ENCODE results near the gene VWA8. TPM values are rescaled to one million over a fixed set of nuclear protein-coding genes. Genes with fewer than 3 reads are reported as not detected.
"Not testable (repeated sequence)": the region's sequence is repeated elsewhere in the genome, so short reads cannot be mapped to it uniquely, and the experiment has no call there.

VWA8 gene
- total RNA-seq, 1 donor: 10.8 TPM

DNA sequence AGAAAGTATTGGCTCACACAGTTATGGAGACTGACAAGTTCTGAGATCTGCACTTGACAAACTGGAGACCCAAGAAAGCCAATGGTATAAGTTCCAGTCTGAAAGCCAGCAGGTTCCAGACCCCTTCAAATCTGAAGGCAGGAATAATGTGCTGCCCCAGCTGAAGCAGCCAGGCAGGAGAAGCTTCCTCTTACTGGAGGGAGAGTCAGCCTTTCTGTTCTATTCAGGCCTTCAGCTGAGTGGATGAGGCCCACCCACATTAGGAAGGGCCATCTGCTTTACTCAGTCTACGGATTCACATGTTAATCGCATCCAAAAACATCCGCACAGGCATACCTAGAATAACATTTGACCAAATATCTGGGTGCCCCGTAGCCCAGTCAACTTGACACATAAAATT lies 8.2 kb upstream of the VWA8 start:
- DNase-seq (ENCODE audit: low read depth in 2 of 3, low spot score in 2 of 3): no peak

DNA sequence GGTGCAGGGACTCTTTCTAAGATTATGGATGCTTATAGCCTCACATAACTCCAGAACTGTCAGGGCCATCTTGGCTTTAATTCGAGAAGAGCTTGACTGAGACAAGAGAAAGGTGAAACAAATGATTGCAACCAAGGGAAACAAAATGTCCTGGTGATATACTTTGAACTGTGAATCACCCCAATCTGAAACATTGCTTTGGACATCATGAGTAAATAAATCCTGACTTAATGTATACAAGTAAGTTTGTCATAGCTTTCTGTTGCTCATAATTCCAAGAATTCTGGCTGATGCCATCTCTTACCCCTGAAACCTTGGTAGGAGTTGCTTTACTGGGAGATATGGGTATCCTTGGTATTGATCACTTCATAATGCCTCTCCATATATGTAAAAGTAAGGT lies 5.8 kb upstream of the VWA8 start:
- DNase-seq (ENCODE audit: low read depth in 2 of 3, low spot score in 2 of 3): no peak

DNA sequence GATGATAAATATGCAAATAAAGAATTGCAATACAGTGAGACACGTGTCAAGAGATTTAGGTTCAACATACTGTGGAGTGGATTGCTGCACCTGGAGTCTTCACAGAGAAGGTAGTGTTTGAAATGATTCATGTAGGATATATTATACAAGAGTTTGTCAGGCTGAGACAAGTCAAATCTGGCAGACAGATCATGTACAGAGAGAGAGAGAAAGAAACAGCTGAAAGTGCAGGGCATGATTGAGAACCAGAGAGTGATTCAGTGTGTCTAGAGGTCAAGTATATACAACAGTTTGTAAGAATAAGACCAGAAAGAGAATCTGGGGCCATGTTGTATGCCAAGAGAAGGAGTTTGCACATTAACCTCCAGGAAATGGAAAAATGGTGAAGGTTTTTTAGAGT lies 2.1 kb upstream of the VWA8 start:
- DNase-seq (ENCODE audit: low read depth in 2 of 3, low spot score in 2 of 3): no peak

DNA sequence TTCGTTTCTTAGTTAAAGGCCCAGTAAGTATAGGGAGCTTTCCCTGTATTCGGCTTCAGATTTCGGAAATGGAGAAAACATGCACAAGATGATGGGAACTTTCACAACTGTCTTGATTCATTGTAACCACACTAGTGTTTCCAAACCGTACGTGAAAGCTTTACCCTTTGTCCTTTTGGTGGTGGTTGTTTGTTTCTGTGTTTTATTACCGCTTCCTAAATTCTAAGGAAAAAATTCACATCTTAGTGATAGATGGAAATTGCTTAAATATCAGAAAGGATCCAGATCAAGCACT lies 504 bp upstream of the VWA8 start:
- no peak for DNase-seq (ENCODE audit: low read depth in 2 of 3, low spot score in 2 of 3)

DNA sequence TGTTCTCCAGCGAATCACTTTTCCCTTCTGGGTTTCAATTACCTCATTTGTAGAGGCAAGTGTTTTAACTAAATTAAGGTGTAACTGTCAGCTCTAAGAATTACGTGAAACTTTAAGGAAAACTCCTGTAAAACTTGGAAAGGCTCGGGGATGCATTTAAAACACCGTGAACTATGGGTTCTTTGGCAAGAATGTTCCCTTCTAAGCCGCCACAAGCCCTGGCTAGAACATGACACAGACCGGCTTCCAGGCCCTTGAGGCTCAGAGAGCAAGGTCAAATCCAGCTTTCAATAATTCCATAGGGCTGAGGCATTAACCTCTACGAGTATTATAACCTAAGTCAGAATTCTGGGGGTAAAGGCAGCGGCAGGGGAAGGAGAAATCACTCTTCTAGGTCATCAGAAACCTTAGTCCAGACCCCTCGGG lies 685 bp downstream of the VWA8 start:
- no peak for DNase-seq (ENCODE audit: low read depth in 2 of 3, low spot score in 2 of 3)

DNA sequence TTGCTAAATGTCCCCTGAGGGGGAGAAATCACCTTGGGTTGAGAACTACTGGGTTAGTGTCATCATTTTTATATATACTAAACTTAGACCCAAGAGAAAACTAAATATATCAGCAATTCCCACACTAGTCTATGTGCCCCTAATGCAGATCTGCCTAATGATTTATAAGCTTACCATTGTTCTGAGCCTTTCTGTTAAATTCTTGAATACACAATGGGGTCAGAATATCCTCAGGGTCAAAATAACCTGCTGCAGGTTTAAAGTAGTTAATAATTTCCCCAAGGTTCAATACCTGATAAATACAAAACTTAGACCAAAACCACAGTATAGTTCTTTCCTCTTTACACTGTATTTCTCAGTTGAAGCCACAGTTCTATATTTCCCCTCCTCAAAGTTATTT lies 4.6 kb downstream of the VWA8 start:
- no peak for DNase-seq (ENCODE audit: low read depth in 2 of 3, low spot score in 2 of 3)

DNA sequence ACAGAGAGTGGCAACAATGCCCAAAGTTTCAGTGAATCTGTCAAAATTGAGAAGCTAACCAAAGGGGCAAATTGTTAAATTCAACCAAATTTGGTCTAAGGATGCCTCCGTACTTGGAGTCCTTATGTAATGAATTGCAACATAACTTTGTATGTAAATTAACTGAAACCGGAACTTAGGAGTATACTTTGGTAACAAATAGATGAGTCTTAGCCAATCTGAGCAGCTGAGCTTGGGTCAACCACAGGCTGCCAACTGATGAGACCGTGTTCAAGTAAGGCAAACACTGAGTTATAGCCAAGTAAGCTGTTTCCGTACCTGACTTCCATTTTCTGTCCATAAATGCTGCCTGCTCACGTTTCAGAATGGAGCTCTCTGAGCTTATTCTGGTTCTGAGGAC lies 5.3 kb downstream of the VWA8 start:
- DNase-seq (ENCODE audit: low read depth in 2 of 3, low spot score in 2 of 3): no peak

DNA sequence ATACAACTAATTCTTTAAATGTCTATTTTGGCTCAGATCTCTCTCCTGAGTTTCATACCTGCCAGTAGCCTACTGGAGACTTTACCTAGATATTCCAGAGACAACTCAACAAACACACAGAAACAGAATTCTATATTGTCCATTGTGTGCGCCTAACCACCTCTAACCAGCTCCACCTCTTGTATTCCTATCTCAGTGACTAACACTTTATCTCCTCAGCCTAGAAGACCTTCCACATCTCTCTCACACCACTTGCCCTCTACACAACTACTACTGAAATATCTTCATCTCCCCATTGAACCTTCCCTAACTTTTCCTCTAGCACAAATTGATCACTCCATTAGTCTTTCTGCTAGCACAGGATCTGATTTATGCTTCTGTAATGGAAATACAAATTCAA lies 6.7 kb downstream of the VWA8 start:
- DNase-seq (ENCODE audit: low read depth in 2 of 3, low spot score in 2 of 3): no peak

DNA sequence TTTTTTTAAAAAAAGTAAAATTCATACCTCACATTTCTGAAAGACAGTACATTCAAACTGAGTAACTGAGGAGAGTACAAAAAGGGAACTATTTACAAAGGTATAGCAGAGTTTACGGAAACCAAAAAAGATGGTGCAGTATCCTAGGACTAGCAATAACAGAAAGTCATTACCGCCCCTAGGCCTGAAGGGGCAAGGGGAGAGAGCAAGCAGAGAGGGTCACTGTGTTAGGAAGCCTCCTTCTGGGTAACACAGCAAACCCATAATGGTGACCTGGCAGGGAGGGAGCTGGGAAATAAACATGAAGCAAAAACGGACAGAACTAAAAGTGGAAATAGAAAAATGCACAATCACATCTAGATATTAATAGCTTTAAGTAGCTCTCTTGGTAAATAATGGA lies 8.2 kb downstream of the VWA8 start:
- no peak for DNase-seq (ENCODE audit: low read depth in 2 of 3, low spot score in 2 of 3)

DNA sequence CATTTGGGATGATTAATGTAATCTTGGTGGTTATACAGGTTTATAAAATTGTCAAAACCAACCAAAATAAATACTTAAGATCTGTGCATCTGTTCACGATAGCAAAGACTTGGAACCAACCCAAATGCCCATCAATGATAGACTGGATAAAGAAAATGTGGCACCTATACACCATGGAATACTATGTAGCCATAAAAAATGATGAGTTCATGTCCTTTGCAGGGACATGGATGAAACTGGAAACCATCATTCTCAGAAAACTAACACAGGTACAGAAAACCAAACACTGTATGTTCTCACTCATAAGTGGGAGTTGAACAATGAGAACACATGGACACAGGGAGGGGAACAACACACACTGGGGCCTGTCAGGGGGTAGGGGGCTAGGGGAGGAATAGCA lies 11.8 kb downstream of the VWA8 start:
- not testable (repeated sequence) for DNase-seq (ENCODE audit: low read depth in 2 of 3, low spot score in 2 of 3)

DNA sequence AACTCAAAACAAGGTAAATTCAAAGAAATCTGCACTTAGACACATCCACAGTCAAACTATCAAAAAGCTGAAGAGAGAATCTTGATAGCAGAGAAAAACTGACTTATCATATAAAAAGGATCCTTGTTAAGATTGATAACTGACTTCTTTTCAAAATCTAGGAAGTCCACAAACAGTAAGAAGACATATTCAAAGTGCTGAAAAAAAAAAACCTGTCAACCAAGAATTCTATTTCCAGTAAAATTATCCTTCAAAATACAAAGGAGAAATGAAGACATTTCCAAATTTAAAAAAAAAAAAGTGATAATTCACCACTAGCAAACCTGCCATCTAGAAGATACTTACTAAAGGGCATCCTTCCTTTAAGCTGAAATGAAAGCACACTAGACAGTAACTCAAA lies 15.0 kb downstream of the VWA8 start:
- DNase-seq (ENCODE audit: low read depth in 2 of 3, low spot score in 2 of 3): peak in 1 of 3 donors; percentile 36

DNA sequence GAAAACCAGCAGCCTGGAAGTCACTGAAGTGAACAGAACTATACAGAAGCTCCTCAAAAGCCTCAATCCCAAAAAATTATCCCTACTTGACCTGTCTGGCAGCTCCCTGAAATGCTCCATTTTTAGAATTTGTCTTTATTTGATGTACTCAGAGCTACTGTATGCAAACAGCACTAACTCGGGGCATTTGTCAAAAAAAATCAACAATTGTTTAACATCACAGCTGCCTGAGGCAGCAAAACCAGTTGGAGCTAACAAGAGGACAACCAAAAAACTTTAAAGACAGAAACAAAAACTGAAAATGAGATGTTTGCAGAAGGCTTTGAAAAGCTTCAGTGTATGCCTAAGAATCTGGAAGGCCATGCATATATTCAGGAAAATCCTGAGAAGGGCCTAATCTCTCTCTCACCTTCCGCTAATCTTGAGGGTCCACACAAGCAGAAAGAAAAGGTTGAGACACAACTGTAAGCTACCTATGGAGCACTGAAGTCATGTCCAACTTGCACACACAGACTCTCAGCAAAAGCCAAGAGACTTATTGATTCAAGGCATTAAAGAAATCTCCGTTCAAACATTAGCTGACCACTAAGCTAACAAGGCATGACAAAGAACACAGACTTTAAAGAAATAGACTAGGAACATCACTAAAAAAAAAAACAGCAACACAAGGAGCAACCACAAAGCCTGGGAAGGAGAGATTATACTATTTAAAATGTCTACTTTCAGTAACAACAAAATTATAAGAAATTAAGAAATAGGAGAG lies 16.1 kb downstream of the VWA8 start:
- no peak for DNase-seq (ENCODE audit: low read depth in 2 of 3, low spot score in 2 of 3)

DNA sequence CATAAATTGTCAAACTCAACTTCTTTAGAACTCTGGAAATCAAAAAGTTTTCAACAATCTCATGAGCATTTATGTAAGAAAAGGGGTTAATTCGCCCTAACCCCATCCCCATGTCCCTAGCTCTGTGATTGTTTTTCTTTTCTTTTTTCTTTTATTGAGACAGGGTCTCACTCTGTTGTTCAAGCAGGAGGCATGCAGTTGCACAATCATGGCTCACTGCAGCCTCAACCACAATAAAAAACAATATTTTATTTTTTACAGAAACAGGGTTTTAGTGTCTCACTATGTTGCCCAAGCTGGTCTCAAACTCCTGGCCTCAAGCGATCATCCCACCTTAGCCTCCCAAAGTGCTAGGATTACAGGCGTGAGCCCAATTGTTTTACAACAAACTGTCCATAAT lies 16.7 kb downstream of the VWA8 start:
- DNase-seq (ENCODE audit: low read depth in 2 of 3, low spot score in 2 of 3): no peak

DNA sequence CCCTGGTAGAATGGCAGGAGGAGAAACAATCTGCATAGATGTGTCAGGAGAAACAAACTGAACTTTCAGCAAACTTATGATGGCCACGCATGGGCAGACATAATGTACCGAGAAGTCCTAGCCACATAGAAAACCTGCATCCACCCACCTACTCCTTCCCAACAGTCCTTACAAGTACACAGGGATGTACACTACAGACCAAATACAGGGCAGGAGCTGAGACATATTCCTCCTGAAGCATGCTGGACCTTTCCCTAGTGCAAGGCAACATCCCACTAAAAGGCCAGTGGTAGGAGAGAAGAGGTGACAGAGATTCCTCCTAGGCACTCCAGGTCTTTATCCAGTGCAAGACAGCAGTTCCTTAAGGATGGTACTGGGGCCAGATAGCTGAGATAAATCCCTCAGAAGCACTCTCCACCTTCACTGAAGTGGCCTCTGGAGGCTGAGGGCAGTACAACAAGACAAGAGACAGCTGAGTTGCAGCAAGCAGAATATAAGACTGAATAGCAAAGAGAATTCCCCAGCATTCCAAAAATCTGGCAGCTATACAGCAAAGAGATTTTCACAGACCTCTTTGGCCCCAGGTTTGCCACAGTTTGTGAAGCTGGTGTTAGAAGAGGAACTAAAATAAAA lies 18.3 kb downstream of the VWA8 start:
- DNase-seq (ENCODE audit: low read depth in 2 of 3, low spot score in 2 of 3): no peak

DNA sequence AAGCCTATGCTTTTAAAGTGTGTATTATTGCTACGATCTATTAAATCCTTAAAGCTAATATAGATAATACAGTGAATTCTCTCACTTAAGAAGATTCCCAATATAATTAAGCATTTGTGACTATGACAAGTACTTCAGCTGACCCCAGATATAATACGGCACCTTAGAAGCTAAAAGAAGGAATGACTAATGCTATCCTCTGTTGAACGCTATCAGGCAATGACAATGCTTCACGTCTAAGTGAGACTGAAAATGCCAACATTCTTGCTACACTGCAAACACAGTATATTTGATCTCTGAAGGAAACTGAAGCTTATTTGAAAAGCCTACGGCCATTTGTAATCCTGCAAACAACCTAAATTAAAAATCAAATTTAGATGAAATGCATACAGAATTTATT lies 19.7 kb downstream of the VWA8 start:
- DNase-seq (ENCODE audit: low read depth in 2 of 3, low spot score in 2 of 3): no peak

DNA sequence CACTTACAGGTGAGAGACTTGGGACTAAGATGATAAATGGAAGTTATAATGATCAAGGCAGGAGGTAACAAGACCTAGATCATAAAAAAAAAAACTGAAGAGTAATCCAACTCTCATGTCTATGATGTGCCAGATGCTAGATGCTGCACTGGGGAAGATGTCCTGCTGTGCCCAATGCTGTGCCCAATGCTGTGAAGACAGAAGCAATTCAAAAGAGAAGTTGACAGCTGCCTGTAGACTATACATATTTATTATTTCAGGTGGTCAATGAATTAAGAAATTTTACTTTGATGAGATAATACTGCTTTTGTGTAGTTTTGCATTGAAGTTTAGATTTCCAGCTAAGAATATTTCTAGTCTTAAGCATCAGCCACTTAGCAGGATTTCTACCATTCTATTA lies 21.5 kb downstream of the VWA8 start:
- DNase-seq (ENCODE audit: low read depth in 2 of 3, low spot score in 2 of 3): no peak

DNA sequence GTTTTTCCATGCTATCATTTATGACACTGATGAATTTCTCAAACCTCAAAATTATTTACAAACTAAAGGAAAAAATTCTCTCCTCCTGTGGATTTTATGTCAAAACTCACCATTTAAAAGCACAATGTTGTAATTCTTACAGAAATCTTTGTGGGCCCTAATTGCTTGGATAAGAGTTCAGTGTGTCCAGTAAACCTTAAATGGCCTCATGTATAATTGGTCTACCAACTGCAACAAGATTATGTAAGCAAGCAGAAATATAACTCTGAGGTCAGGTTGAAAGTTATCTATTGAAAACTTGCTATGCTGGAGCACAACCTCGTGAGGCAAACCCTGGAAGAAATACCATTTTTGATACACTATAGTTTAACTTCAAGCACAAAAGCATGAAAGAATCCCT lies 22.0 kb downstream of the VWA8 start:
- DNase-seq (ENCODE audit: low read depth in 2 of 3, low spot score in 2 of 3): no peak

DNA sequence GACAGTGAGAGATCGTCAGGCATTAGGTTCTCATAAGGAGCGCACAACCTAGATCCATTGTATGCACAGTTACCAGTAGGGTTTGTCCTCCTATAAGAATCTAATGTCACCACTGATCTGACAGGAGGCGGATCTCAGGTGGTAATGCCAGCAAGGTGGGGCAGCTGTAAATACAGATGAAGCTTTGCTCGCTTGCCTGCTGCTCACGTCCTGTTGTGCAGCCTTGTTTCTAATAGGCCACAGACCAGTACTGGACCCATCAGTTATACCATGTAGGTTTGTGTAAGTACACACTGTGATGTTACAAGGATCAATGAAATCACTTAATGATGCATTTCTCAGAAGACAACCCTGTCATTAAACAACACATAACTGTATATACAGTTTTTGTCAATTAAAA lies 23.5 kb downstream of the VWA8 start:
- no peak for DNase-seq (ENCODE audit: low read depth in 2 of 3, low spot score in 2 of 3)

DNA sequence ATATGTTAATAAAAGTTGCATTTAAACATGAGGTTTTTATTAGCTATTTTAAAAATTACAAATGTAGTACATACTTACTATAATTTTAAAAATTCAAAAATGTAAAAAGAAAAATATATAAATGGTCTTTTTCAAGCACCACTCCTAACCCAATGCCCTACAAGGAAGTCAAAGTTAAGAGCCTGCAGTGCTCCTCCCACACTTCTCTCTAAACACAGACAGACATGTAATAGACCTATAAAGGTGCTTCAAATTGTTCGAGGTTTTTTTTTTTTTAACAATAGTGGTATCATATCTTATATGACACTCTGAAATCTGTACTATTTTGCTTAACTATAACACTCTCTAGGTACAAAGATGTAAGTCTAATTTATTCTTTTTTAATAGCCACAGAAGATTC lies 25.4 kb downstream of the VWA8 start:
- DNase-seq (ENCODE audit: low read depth in 2 of 3, low spot score in 2 of 3): no peak

DNA sequence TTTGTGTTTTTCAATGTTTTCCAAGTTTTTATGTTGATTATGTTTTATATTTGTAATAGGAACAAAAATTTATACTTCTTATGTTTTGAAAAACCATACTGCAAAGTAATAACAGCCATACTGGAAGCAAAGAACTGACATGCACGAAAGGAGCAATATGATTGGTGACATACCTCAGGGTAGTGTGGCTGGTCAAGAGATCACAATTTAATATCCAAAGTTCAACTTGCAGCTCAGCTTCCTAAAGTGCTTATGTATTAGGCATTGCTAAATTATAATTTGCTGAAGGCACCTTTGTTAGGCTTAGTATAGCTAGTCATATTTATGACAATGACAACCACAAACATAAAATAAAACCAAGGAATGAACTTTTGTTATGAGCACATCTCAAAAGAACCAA lies 25.9 kb downstream of the VWA8 start:
- DNase-seq (ENCODE audit: low read depth in 2 of 3, low spot score in 2 of 3): no peak

DNA sequence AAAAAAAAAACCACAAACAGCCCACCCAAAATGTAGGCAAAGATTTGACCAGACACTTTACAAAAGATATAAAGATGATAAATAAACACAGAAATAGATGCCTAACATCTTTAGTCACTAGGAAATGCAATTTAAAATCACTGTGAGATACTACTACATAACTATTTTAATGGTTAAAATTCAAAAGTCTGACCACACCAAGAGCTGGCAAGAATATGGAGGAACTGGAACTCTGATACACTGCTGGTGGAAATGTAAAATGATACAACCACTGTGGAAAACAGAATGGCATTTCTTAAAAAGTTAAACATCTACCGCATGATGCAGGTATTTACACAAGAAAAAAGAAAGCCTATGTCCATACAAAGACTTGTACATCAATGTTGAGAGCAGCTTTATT lies 26.8 kb downstream of the VWA8 start:
- DNase-seq (ENCODE audit: low read depth in 2 of 3, low spot score in 2 of 3): no peak

DNA sequence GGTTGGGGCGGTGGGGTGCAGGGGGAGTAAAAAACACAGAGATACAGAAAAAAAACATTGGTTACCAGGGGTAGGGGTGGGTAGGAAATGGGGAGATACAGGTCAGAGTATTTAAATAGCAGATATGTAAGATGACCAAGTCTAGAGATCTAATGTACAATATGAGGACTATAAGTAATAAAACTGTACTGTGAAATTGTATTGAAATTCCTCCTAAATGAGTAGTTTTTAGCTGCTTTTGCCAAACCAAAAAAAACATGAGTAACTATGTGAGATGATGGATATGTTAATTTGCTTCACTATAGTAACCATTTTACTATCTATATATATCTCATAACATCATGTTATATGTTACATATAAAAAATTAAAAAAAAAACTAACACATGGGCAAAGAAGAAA lies 29.6 kb downstream of the VWA8 start:
- no peak for DNase-seq (ENCODE audit: low read depth in 2 of 3, low spot score in 2 of 3)

DNA sequence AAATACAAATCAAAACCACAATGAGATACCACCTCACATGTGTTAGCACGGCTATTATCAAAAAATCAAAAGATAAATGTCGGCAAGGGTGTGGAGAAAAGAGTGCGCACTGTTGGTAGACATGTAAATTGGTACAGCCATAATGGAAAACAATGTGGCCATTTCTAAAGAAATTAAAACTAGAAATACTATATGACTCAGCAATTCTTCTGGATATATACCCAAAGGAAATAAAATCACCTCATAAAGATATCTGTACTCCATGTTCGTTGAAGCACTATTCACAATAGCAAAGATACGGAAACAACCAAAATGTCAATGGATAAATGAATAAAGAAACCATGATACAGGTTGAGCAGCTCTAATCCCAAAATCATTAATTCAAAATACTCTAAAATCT lies 30.8 kb downstream of the VWA8 start:
- no peak for DNase-seq (ENCODE audit: low read depth in 2 of 3, low spot score in 2 of 3)
